GM21717 (cell line): ENCODE data around the gene CCT7.

Experiments
- ATAC-seq: cut with Tn5 transposase; IDR thresholded peaks from one replicate; pipeline ENCODE4 v1.9.1; 2021; ENCODE audit warnings: mild to moderate bottlenecking, moderate library complexity; ENCODE audit not compliant: unreplicated experiment

Gene CCT7

GRCh38 chr2:73292316-73292905 is 58.3 kb downstream of the CCT7 start:
- ATAC-seq: no peak

- no peak for ATAC-seq
These were observed 58.9 kb downstream of the CCT7 start for GRCh38 chr2:73292906-73293533.

GRCh38 chr2:73293534-73294171 is 59.5 kb downstream of the CCT7 start, which contains the start of gene EGR4:
EGR4 (minus strand) TSS chr2:73293548; CDS start chr2:73293317, 231 bp downstream.
- peak; percentile 86 for ATAC-seq

- ATAC-seq: no peak
These were observed 60.1 kb downstream of the CCT7 start for GRCh38 chr2:73294239-73294638.

- ATAC-seq: no peak
These were observed 61.8 kb downstream of the CCT7 start for GRCh38 chr2:73295751-73296400.

GRCh38 chr2:73297151-73297559 is 63.0 kb downstream of the CCT7 start:
- no peak for ATAC-seq

GRCh38 chr2:73297586-73297985 is 63.5 kb downstream of the CCT7 start:
- ATAC-seq: no peak

- no peak for ATAC-seq
These were observed 66.8 kb downstream of the CCT7 start for GRCh38 chr2:73300926-73301325.

- no peak for ATAC-seq
These were observed 67.5 kb downstream of the CCT7 start for GRCh38 chr2:73301636-73302035.
